GM21360 (cell line): ENCODE data around the gene SPINK8.
"Not testable (repeated sequence)": the region's sequence is repeated elsewhere in the genome, so short reads cannot be mapped to it uniquely, and the experiment has no call there.

Source experiments
- ATAC-seq: cut with Tn5 transposase; IDR thresholded peaks from one replicate; pipeline ENCODE4 v1.9.1; 2021; ENCODE audit warnings: mild to moderate bottlenecking, moderate library complexity; ENCODE audit not compliant: unreplicated experiment

SPINK8 gene

DNA sequence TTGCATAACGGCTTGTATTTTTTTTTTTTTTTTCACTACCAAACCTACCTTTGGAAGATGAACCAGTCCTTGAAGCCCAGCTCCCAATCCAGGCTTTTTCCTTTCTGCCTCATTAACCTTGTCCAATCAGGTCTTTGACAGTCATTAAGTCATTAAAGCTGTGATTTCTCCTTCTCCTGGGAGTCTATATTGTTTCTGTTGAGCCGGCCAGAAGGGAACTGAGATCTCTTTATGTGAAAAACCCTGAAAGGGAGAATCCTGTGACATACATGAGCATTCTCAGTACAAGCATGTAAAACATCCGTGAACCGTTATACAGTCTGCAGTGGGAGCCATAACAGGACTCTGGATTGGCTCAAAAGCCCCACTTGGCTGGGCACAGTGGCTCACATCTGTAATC lies 52.6 kb downstream of the SPINK8 start:
- ATAC-seq = no peak

DNA sequence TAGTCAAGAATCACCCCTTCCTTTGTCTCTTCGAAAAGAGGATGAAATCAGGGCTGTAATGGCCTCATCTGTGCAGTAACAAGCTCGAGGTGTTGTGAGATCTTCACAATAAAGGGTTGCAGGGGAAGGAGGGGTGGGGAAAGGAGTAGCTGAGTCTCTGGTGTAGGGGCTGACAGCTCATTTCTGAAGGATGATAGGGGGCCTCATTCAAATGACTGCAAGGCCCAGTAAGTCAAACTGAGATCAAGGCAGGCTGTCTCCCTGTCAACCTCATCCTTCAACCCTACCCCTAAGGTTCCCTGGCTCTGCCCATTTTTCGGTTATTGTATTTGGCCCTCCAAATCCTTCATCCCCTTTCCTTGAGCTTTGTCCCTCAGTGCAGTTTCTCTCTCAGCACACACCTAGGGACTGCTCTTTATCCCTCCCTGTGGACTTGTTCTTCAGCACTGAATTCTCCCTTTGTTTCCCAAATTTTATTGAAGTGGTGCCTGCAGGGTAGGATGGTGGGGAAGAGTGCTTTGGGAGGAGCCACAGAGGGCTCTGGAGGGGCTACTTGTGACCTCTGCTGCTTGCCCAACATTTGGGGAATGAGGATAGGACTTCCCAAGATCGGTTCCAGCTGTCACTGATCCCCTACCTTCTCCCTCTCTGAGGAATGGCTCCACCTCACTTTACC lies 54.4 kb downstream of the SPINK8 start:
- no peak for ATAC-seq

DNA sequence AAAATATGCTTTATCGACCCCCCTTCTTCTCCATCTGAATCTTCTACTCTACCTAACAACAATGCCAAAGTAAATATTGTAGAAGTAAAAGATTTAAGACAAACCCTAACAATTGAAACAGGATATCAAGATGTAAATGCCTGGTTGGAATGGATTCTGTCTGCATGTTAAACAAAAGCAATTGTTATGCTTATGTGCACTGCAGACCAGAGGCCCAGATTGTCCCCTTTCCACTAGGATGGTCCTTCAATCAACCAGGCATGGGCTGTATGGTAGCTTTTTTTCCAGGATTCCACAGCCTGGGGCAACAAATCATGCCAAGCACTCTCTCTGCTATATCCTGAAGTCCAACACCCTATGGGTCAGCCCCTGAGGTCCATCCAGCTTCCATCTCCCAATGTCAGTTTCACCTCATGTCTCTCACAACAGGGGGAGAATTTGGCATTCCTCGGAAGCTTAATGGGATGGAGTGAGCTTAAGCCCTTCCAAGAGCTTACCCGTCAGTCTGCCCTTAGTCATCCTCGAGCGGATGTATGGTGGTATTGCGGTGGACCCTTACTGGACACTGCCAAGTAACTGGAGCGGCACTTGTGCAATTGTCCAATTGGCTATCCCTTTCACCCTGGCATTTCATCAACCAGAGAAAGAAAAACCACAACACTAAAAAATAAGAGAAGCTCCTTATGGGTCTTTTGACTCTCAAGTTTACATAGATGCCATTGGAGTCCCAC lies 56.4 kb downstream of the SPINK8 start:
- no peak for ATAC-seq

- ATAC-seq = no peak
Observed at GRCh38 chr3:48275287-48276027, 58.0 kb downstream of the SPINK8 start.

DNA sequence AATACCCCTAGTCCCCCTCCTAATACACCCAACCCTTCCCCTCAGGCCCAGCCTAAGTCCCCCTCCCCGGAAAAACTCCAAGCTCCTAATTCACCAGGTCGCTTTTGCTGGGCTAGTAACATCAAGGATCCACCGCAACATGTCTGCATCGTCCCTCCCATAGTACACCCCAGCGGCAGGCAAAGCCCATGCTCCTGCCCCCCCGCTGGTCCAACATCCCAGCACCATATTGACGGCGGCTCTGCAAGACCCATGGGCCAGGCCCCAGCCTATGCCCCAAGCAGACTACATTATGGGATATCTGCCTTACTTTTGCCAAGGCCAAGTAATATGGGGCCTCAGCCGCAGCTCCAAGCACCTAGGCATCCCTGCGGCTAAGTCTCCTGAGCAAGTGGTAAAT lies 59.0 kb downstream of the SPINK8 start:
- ATAC-seq = no peak

GRCh38 chr3:48273594-48274211 lies 59.8 kb downstream of the SPINK8 start:
- no peak for ATAC-seq

DNA sequence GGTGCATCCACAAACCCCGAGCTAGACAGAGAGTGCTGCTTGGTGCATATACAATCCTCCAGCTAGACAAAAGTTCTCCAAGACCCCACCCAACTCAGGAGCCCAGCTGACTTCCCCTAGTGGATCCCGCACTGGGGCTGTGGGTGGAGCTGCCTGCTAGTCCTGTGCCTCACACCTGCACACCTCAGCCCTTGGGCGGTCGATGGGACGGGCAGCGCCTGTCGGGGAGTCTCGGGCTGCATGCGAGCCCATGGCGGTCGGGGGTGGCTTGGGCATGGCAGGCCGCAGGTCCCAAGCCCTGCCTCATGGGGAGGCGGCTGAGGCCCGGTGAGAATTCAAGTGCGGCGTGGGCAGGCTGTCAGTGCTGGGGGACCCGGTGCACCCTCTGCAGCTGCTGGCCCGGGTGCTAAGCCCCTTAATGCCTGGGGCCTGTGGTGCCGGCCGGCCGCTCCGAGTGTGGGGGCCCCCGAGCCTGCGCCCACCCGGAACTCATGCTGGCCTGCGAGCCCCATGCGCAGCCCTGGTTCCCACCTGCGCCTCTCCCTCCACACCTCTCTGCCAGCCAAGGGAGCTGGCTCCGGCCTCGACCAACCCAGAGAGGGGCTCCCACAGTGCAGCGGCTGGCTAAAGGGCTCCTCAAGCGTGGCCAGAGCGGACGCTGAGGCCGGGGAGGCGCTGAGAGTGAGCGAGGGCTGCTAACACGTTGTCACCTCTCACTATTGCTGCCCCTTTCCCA lies 61.5 kb downstream of the SPINK8 start:
- no peak for ATAC-seq

- ATAC-seq = not testable (repeated sequence)
Observed at GRCh38 chr3:48271223-48271622, 62.2 kb downstream of the SPINK8 start.

- no peak for ATAC-seq
Observed at GRCh38 chr3:48270306-48270705, 63.2 kb downstream of the SPINK8 start.

GRCh38 chr3:48269592-48269991 lies 63.9 kb downstream of the SPINK8 start:
- no peak for ATAC-seq

- ATAC-seq = no peak
Observed at GRCh38 chr3:48268936-48269561, 64.4 kb downstream of the SPINK8 start.

GRCh38 chr3:48268381-48268935 lies 65.0 kb downstream of the SPINK8 start:
- ATAC-seq = peak; percentile 61

DNA sequence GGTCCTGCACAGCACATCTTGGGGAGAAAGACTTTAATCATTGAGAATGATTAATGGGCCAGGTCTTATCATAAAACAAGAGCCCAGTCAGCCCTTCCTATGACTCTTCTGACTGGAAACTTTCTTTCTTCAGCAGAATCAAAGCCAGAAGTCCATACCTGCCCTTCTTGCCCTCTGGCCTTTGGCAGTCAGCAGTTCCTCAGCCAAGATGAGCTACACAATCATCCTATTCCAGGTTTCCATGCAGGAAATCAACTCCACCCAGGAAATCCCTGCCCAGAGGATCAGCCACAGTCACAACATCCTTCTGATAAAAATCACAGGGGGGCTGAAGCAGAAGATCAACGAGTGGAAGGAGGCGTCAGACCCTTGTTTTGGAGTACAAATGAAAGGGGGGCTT lies 65.7 kb downstream of the SPINK8 start:
- ATAC-seq = no peak

- no peak for ATAC-seq
Observed at GRCh38 chr3:48258530-48258929, 74.9 kb downstream of the SPINK8 start.
